GM19351 (cell line): ENCODE data around the gene QRFP.
"Not testable (repeated sequence)": the region's sequence is repeated elsewhere in the genome, so short reads cannot be mapped to it uniquely, and the experiment has no call there.

ENCODE experiments used
- ATAC-seq: cut with Tn5 transposase; IDR thresholded peaks from one replicate; pipeline ENCODE4 v1.9.1; 2021; ENCODE audit warnings: mild to moderate bottlenecking, moderate library complexity; ENCODE audit not compliant: unreplicated experiment

The QRFP gene

DNA sequence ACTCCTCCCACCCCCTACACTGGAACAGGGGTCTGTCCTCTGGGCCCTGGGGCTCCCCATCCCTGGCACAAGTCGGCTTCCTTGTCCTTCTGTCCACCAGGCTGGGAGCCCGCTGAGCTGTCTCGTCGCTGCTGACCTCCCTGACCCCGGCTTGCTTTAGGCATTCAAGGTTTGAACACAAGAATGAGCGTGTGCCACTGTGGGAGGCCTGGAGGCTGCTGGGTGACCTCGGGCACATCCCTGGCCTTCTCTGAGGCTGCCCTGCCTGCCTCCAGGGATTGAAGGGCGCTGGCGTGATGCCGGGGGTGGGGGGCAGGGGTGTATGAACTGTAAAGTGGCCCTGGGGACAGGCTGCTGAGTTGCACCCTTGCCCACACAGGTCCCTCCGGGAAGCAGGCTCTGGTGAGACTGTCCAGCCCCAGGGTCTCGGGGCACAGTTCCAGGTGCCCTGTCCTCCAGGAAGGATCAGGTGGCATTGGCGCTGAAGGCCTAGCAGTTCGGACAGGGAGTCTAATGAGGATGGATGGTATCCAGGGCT, 24.2 kb upstream of the QRFP start:
- no peak for ATAC-seq

DNA sequence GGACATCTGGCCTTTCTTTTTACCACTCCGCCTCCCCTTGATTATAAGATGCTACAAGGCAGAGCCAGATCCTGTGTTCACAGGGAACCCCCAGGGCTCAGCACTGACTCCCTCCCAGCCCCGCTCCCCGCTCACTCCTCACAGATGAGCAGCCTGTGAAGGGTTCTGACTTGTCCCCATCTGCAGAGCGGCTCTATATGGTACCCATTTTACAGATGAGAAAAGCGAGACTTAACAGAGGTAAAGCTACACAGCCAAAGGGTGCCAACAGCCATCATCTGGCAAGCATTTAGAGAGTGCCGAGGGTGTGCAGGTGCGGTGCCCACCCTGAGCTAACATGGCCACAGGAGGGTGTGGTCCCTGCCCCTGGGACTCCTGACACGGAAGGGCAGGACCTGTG, 23.6 kb upstream of the QRFP start:
- ATAC-seq = no peak

DNA sequence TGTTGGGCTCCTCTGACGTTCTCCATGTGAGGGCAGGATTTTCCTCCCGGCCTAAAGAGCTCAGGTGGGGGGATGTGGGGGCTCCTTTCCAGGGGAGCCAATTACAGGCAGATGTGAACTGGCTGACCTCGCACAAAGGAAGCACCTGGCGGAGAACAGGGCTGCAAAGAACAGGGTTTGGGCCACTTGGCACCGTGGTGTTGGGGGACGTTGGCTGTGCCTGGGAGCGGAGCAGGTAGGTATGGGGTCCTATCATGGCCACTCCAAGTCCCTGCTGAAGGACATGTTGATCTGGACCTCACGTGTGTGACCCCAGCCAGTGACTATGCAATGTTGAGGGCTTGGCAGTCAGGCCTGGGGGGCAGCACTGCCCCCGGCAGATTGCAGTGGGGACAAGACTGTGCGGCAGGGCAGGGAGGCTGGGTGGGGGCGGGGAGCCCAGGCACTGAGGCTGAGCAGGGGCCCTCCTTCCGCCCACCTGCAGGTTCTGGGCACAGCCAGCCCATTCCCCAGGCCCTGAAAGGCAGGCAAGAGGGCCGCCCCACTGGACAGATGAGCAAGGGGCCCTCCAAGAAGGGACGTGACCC, 23.0 kb upstream of the QRFP start:
- no peak for ATAC-seq

DNA sequence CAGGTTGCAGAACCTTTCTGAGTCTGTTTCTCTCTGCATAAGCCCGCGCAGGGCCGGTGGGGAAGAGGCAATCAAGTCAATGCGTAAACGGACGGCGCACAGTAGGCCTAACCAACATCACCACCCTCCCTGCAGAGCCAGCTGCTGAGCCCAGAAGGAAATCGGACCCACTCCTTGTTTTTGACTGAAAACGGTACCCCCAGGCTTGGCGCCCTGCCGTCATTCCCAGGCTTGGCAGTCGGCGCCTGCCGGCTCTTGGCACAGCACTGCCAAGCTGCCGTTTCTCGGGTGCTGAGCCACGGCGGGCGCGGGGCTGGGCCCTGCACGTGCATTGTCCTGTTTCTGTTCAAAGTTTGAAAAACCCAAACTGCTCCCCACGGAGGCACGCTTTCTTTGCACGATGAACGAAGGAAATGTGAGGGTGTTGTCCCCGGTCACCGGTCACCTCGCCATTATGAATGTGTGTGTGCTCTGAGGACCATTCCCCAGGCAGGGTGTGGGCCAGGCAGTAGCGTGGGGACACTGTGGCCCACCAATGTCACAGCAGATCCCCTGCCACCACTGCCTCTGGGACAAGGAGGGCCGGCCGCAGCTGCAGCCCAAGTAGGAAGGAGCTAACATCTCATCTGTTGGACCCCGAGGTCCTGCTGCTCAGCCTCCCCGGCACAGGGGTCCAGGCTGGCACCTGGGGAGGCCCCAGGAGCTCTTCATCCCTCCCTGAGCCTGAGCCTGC, 22.4 kb upstream of the QRFP start:
- ATAC-seq = no peak

DNA sequence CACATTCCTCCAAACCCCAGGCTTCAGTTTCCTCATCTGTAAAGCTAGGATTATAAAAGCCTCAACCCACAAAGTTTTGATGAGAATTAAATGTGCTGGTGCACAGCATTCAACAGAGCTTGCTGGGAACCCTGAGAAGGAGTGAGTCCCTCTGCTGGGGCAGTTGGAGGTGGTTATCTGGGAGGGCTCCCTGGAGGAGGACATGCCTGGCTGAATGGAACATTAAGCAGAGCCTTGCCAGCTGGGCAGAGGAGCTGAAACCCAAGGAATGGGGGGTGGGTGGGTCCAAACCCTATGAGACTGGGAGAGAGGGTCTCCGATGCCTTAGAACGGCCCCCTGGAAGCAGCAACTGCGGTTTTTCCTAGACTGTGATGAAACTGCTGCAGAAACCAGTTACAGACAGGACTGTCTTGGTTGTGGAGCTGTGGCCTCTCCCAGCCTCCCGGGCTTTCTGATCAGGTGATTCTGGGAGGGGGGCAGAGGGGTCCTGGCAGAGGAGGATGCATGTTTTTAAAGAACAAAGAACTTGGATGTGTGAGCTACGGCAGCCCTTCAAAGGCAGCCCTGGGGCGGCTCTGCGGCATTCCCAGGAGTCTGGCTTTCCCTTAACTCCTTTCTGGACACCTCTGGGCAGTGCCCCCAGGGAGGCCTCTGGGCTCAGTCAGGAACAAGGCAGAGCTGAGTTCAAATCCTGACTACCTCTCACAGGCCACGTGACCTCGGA, 21.7 kb upstream of the QRFP start:
- no peak for ATAC-seq

DNA sequence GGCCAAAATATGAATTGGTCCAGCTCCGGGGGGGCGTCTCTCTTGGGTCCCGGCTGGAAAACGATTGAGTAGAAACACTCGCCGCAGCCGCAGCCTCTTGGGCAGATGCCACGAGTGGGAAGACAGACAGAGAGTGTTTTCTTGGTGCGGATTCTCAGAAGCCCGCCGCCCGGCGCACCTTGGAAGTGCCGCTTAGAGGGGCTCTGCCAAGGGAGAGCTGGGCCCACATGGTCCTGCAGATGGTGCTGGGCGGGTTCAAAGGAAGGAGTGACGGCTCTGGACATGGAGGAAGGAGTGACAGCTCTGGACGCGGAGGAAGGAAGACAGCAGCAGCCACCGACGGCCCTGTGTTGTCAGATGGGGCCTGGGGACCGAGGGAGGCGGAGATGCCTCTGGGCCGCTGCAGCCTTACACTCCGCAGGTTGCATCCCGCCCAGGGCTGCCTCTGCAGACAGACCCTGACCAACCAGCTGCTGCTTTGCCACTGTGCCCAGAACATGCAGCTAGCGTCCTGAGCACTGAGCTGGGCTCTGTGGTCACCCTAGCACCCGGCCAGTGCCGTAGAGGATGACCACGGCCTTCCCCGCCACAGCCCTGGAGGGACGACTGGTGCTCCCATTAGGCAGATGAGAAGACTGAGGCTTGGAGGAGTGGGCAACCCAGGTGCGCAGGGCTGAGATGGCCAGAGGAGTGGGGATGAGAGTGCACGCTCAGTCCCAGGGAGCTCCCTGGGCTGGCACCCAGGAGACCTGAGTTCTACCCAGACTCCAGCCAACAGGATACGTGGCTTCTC, 20.8 kb upstream of the QRFP start:
- ATAC-seq = no peak

DNA sequence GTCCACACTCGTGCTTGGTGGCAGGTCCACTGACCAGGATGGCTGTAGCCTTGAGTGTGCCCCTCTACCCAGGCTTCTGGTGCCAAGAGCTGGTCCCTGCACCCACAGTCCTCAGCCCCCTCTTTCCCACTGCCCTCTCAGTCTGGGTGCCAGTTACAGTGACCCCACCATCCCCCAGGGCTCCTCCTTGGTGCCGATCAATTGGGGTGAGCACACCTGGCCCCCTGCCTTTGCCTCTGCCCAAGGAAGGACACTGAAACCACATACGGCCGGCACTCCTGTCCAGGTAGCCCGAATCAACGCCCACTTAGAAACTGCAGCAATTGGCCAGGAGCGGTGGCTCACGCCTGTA, 18.5 kb upstream of the QRFP start:
- no peak for ATAC-seq

DNA sequence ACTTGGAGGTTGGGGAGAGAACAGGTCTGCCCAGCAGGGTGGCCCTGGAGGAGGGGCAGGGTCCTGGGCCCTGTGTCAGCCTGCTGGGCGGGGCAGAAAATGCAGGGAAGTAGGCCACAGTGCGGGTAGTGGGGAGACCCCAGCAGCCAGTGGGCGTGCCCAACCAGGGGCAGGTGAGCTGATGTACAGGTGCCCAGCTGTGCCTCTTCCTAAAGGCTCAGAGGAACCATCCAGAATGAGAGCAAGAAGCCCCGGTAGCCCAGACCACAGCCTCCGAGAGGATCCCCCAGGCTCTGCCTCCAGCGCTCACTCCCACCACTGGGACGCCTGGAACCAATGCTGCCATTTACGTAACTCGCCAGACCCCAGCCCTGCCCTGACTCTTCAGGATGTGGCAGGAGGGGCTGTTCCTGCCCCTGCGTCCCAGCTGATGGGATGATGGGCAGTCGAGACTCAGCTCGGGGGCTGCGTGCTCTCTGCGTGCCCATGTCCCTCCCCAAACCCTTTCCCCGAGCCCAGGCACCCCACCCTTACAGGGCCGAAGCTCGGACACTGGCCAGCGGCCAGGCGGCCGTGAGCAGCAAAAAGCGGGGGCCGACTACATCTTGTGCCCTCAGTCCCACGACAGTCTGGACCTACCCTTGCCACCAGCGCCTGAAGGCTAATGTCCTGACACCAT, 17.9 kb upstream of the QRFP start:
- no peak for ATAC-seq

DNA sequence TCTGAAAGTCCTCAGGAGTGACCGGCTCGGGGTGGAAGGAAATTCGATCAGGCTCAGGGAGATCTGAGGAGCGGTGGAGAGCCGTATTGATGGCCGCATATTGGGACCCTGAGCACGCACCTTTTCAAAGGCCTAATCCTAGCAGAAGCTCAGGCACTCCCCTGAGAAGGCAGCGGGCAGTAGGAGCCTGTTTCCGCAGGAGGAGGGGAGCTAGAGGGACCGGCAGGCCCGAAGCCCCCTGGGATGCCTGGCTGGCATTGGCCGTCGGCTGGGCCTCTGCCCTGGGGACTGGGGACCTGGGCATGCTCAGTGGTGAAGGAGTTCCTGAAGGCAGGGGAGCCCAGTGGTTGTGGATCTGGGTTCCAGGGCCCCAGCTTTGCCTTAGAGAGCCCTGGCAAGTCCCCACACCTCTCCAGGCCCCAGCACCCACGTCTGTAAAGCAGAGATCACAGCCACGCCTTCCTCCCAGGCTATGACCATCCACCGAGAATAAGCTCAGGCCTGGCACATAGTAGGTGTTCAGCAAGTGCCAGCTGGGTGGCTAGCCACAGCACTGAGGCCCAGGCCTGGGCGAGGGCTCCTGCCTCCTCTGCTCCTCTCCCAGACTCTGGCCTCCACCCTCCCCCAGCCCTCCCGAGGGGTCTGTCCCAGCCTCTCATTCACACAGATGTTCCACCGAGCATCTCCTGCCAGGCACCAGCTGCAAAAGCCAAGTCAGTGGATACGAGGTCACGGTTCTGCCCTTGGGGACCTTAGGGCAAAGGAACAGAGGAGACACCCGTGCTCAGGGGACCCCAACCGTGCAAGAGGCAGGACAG, 17.2 kb upstream of the QRFP start:
- ATAC-seq = no peak

DNA sequence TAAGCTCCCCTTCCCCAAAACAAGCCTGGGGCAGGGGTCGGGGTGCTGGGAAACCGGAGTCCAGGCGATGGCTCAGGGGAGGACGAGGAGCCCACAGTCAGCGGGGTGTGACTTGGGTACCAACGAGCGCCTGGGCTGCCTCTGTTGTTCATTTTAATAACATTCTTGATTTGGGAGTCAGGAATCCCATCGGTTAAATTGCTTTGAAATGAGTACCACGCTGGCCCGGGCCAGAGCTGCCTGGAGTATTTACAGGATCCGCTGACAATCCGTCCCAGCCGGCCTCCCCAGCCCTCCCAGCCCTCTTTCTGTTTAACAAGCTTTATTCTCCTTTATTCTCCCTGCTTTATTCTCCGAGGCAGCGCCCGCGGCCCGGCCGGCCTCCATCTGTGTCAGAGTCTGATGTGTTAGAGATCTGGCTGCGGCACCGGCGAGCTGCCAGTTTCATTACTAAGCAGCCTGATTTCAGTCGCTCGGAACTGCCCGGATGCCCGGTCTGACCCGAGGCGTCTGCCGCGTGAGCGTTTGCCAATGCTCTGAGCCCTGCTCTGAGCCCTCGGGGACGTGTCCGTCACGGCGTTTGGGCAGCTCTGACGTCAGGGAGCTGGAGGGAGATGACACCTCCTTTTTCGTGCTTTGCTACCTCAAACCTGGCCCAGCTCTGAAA, 16.5 kb upstream of the QRFP start:
- no peak for ATAC-seq

DNA sequence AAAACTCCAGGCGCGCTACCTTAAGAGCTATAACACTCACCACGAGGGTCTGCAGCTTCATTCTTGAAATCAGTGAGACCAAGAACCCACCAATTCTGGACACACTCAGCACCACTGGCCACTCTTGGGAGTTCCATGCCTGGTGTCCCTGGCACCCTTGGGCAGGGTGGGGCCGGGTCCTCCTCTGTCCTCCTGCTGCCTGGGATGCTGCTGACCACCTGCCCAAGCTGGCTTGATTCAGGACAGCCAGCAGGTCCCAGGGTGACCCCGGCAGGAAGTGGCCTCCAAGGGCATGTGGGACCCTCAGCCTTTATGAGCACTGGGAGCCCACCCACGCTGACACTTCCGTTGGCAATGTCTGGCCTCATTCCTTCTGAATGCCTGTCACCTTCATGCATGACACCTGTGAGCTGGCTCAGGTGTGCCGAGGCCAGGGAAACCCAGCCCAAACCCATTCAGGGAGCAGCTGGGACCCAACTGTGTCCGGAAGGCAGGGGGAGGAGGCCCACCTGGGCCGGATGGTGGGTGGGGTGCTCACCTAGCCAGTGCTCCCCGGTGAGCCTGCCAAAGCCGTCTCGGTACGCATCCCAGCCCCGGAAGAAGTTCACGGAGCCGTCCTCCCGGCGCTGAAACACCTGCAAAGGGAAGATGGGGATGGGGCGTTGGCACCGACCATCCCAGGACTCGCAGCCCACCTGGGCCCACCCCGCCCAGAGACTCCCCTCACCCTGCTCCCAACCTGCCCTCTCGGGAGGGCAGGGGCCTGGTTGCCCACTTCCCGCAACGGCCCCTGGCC, 14.8 kb upstream of the QRFP start:
- no peak for ATAC-seq

DNA sequence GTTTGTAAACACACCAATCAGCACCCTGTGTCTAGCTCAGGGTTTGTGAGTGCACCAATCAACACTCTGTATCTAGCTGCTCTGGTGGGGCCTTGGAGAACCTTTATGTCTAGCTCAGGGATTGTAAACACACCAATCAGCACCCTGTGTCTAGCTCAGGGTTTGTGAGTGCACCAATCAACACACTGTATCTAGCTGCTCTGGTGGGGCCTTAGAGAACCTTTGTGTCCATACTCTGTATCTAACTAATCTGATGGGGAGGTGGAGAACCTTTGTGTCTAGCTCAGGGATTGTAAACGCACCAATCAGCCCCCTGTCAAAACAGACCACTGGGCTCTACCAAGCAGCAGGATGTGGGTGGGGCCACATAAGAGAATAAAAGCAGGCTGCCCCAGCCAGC, 14.1 kb upstream of the QRFP start:
- ATAC-seq = not testable (repeated sequence)

DNA sequence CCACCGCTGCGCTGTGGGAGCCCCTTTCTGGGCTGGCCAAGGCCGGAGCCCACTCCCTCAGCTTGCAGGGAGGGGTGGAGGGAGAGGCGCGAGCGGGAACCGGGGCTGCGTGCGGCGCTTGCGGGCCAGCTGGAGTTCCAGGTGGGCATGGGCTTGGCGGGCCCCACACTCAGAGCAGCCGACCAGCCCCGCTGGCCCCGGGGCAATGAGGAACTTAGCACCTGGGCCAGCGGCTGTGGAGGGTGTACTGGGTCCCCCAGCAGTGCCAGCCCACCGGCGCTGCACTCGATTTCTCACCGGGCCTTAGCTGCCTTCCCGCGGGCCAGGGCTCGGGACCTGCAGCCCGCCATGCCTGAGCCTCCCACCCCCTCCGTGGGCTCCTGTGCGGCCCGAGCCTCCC, 13.4 kb upstream of the QRFP start:
- not testable (repeated sequence) for ATAC-seq

DNA sequence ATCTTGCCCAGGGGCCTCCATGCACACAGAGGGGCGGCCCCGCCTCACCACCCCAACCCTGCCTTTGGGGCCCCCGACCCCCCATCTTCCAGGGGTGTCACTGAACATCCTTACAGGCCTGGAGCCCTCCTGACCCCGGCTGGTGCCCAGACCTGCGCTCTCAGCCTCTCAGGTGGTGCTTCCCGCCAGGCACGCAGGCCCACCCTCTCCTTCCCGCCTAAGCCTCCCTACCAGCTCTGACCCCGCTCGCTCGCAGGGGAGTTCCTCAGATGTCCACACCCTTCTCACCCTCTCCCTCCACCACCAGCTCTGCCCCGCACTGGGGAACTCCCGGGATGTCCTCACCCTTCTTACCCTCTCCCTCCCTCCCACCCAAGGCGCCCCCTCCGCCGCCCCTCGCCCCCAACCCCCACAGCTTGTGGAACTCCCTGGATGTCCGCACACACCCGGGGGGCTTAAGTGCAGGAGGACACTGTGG, 12.3 kb upstream of the QRFP start:
- no peak for ATAC-seq

DNA sequence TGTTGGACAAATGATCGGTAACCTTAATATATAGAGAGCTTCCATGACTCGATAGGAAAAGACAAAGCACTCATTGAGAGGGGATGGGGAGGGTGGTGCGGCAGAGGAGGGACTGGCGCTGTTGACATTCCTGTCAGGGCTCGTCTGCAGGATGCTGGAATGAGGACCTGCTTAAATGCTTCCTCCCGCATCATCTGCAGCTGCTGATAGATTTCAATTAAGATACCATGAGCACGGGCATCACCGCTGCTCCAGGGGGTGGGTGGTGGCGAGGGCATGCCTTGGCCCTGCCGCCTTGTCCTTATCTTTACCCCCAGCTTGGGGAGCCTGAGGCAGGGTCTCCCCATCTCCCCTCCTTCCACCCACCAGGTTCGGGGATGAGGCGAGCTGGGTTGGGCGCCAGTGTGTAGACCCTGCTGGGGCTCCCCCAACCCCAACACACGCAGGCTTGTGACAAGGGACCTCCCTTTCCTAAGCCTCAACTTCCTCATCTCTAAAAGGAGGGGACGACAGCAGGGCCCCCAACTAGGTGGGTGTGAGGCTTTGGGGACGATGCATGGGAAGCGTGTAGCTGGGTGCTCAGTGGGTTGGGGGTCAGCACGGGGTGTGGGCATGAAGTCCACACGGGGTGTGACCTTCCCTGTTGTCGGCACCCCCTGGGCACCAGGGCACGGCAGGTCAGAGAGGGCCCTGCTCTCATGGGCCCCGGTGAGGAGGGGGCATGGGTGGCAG, 11.7 kb upstream of the QRFP start:
- ATAC-seq = no peak

DNA sequence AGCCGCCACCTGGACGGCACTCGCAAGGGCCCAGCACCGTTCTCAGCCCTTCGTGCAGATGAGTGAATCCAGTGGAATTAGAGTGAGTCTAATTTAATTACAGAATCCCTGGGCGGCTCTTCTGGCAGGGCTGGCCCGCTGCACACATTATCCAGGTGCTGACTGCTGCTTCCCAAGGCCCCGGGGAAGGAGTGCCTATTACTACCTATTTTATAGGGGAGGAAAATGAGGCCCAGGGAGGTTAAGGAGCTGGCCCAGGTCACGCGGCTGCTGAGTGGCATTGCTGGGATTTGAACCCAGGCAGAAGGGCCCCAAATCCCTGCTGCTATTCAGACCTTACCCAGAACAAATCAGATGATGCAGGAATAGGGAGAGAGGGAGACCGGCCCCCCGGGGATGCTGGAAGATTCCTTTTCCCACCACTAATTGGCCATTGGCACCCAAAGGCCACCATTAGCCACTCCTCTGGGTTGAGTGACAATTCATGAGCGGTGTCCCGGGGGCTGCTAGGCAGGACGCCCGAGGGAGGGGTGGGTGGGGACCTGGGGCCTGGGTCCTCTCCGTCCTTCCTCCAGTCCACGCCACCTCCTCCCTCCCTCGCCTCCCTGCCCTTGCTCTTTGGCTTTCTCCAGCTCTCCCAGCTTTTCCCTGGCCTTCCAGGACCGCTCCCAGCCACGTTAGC, 10.3 kb upstream of the QRFP start:
- no peak for ATAC-seq
